K562 (cell line): ENCODE results near the gene AKT1. TPM values are rescaled to one million over a fixed set of nuclear protein-coding genes. Genes with fewer than 3 reads are reported as not detected.
A peak's percentile ranks its signal among the peaks of the same experiment; 100 is the strongest.

ENCODE experiments used
- ADNP ChIP-seq: fragments of 200-800 bp; sonication (Bioruptor generic); IDR thresholded peaks from 2 replicates; pipeline ENCODE4 v1.6.1; 2016; ENCODE audit warnings: missing genetic modification characterization, missing compliant biosample characterization
- ARID4B ChIP-seq: sonication (generic); formaldehyde crosslinking; IDR thresholded peaks from 2 replicates; pipeline ENCODE4 v1.8.0; 2022; ENCODE audit warnings: mild to moderate bottlenecking, missing genetic modification reagents
- CBX1 ChIP-seq: sonication (generic); IDR thresholded peaks from 2 replicates; pipeline ENCODE4 v1.6.1; 2016; ENCODE audit warnings: antibody characterized with exemption, low read depth, mild to moderate bottlenecking
- ELF2 ChIP-seq: fragments of 250-450 bp; sonication (Bioruptor Pico); IDR thresholded peaks from 2 replicates; pipeline ENCODE4 v1.5.0; 2021; ENCODE audit warnings: mild to moderate bottlenecking
- HOMEZ ChIP-seq: fragments of 250-450 bp; sonication (Bioruptor Pico); IDR thresholded peaks from 2 replicates; pipeline ENCODE4 v1.4.0; 2020; ENCODE audit warnings: mild to moderate bottlenecking, moderate library complexity
- IRF9 ChIP-seq: fragments of 450-650 bp; IDR thresholded peaks from 2 replicates; pipeline ENCODE4 v1.6.1; 2016; ENCODE audit warnings: missing biosample characterization, missing genetic modification characterization
- MCM3 ChIP-seq: fragments of 450-650 bp; IDR thresholded peaks from 2 replicates; pipeline ENCODE4 v1.6.1; 2016
- SRSF1 ChIP-seq: fragments of 200-400 bp; formaldehyde crosslinking; IDR thresholded peaks from 2 replicates; pipeline ENCODE4 v1.6.1; 2017; ENCODE audit warnings: mild to moderate bottlenecking, low read depth, low read length, moderate library complexity
- ZBTB5 ChIP-seq: fragments of 450-650 bp; IDR thresholded peaks from 2 replicates; pipeline ENCODE4 v1.6.1; 2017; ENCODE audit warnings: antibody characterized with exemption
- ZNF184 ChIP-seq: sonication (generic); formaldehyde crosslinking; IDR thresholded peaks from 2 replicates; pipeline ENCODE4 v1.5.0; 2020; ENCODE audit warnings: missing genetic modification reagents
- ZNF232 ChIP-seq: sonication (generic); formaldehyde crosslinking; IDR thresholded peaks from 2 replicates; pipeline ENCODE4 v1.8.0; 2022; ENCODE audit warnings: mild to moderate bottlenecking, missing genetic modification reagents
- ZNF655 ChIP-seq: fragments of 250-450 bp; sonication (Bioruptor Pico); IDR thresholded peaks from 2 replicates; pipeline ENCODE4 v1.5.0; 2021
- polyA plus RNA-seq, 8 experiments: library from polyadenylated mRNA; depleted of rRNA in 4 of 8; stranded (reverse) in 5 of 8; unstranded in 3 of 8; fragments of >200 nt; fragmentation: Nextera tagmentation in 2 of 8; fragmentation: Illumina TruSeq in 1 of 8; extraction: Ambion mirVana in 2 of 8; extraction: Trizol in 1 of 8; gene quantifications; 2 replicates each; pipeline versions ENCODE4 v1.2.1 to v1.2.3, GENCODE V29; 2011 to 2014; ENCODE audit warnings: inconsistent platforms in 1 of 8, missing spikeins in 1 of 8
- total RNA-seq, 7 experiments: library from RNA; depleted of rRNA in 6 of 7; stranded (reverse); fragments of >200 nt in 6 of 7; fragmentation: Illumina TruSeq in 2 of 7; extraction: Trizol in 2 of 7; gene quantifications; 2 replicates each; pipeline versions ENCODE4 v1.2.1 to v1.2.3, GENCODE V29; 2011 to 2021; ENCODE audit warnings: low replicate concordance in 1 of 7

The AKT1 gene
- total and polyA plus RNA-seq, 9 of the 15 experiments (the other 6 are each of a cell fraction or from before 2014, with no cell fraction given) = 0.49 to 132 (median 75.1) TPM

- peak; percentile 56; the same call in 1 of the 2 replicates for TF ChIP-seq CBX1
- TF ChIP-seq MCM3 = no peak
- no peak for TF ChIP-seq IRF9 (tag)
- TF ChIP-seq SRSF1 = no peak
- no peak for TF ChIP-seq HOMEZ (CRISPR knock-in tag)
- TF ChIP-seq ZBTB5 = no peak
- peak; percentile 69 for TF ChIP-seq ARID4B (CRISPR knock-in tag)
- TF ChIP-seq ZNF655 (CRISPR knock-in tag) = no peak
- TF ChIP-seq ADNP (tag) = no peak
- TF ChIP-seq ZNF232 (CRISPR knock-in tag) = no peak
- TF ChIP-seq ZNF184 = no peak
- TF ChIP-seq ELF2 (CRISPR knock-in tag) = no peak
These were observed 43.8 kb downstream of the AKT1 start (continued) for GRCh38 chr14:104751539-104752422.
